Peyer's patch (tissue), 4 donors: ENCODE results near the gene MORF4L2.

Experiments used
- POLR2A ChIP-seq, 2 donors: fragments of 450-650 bp; IDR thresholded peaks; one replicate each; pipeline ENCODE4 v1.5.1; 2017; ENCODE audit warnings: antibody characterized with exemption in 2 of 2, mild to moderate bottlenecking in 2 of 2, moderate library complexity in 2 of 2
- TF ChIP-seq, protein P1 (sequence below), 6 experiments: fragments of 450-650 bp in 4 of 6; fragments of 200-600 bp in 2 of 6; sonication (generic) in 1 of 6; IDR thresholded peaks; one replicate each; pipeline ENCODE4 v1.5.1; 2017 to 2019; ENCODE audit warnings: antibody characterized with exemption in 6 of 6, mild to moderate bottlenecking in 3 of 6, moderate library complexity in 1 of 6

DNA sequence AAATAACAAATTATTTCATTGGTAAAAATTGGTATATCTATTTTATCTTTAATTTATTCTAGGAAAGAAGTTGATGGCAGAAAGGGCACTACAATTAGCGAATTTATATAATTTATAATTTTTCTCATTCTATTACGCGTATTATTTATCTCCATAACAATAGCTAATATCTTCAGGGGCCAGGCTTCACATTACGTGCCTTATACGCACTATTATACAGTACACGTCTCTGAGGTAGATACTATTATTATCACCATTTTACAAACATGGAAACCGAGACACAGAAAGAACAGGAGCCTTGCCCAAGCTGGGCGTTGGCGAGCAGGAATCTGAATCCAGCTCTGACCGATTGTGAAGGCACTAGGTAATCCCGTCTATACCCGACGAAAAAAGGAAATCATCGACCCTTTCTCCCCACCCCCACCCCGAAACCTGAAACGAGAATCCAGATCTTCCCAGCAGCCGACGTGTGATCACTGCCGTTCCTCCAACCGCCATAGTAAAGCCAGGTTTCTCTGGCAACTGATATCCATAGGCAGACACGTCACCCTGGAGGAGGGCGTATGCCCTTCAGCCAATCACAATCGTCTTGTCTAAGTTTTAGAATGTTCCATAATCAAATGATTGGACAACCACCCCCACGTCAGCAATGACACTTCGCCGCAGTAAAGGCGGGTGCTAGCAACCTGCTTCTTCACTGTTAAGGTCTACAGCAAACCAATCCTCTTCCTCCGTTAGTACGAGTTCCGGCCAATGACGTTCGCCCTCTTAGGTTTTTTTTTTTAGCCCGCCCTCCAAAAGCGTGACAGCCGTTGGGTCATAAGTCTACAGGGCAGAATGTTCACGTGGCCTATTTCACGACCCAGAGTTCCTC is at the start of gene MORF4L2:
- TF ChIP-seq, protein P1, sequence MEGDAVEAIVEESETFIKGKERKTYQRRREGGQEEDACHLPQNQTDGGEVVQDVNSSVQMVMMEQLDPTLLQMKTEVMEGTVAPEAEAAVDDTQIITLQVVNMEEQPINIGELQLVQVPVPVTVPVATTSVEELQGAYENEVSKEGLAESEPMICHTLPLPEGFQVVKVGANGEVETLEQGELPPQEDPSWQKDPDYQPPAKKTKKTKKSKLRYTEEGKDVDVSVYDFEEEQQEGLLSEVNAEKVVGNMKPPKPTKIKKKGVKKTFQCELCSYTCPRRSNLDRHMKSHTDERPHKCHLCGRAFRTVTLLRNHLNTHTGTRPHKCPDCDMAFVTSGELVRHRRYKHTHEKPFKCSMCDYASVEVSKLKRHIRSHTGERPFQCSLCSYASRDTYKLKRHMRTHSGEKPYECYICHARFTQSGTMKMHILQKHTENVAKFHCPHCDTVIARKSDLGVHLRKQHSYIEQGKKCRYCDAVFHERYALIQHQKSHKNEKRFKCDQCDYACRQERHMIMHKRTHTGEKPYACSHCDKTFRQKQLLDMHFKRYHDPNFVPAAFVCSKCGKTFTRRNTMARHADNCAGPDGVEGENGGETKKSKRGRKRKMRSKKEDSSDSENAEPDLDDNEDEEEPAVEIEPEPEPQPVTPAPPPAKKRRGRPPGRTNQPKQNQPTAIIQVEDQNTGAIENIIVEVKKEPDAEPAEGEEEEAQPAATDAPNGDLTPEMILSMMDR (IDR thresholded peaks at IDR 0.05) = no peak
- peak; percentile 63 to 83 for TF ChIP-seq POLR2A (IDR thresholded peaks at IDR 0.05)
